ENCODE results near the gene POLR1D.

The POLR1D gene

GRCh38 chr13:27632648-27633047 lies 11.0 kb downstream of the POLR1D start:
- Histone ChIP-seq H3K4me3 (ENCODE audit: low read length) (no peak overlapping the region), H3K9ac (ENCODE audit: low read length) (no peak overlapping the region), H3K36me3 (ENCODE audit: control insufficient read depth, insufficient read depth, low read length) (no peaks in the 10 kb centered on the region), H3K4me1 (ENCODE audit: control insufficient read depth, insufficient read depth, low read length) (no peaks in the 10 kb centered on the region), H3K27me3 (ENCODE audit: control insufficient read depth, insufficient read depth, low read length) (no peaks in the 10 kb centered on the region), H3K9me3 (ENCODE audit: control insufficient read depth, low read length) (no peaks in the 10 kb centered on the region)

DNA sequence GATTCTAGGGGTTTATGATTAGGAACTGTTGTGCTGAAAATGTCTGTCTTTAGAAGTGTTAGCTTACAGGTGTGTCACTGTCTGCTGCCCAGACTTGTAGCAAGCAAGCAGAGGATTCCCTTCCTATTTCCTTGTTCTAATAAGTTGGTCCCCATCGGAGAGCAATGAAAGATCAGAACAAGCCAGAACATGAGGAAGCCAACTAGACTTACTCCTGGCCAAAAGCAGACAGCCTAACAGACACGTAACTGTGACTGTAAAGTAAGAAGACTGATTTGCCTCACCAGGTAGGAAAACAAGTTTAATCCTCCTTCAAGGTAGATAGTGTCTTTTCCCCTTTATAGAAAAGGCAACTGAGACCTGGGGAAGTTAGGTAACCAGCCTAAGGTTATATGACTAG lies 12.5 kb downstream of the POLR1D start:
- no peak overlapping the region for H3K9ac ChIP-seq (ENCODE audit: low read length)
- no peaks in the 10 kb centered on the region for H3K27me3 ChIP-seq (ENCODE audit: control insufficient read depth, insufficient read depth, low read length)
- H3K36me3 ChIP-seq (ENCODE audit: control insufficient read depth, insufficient read depth, low read length) = no peaks in the 10 kb centered on the region
- no peaks in the 10 kb centered on the region for H3K4me1 ChIP-seq (ENCODE audit: control insufficient read depth, insufficient read depth, low read length)
- H3K9me3 ChIP-seq (ENCODE audit: control insufficient read depth, low read length) = no peaks in the 10 kb centered on the region
- no peak overlapping the region for H3K4me3 ChIP-seq (ENCODE audit: low read length)

DNA sequence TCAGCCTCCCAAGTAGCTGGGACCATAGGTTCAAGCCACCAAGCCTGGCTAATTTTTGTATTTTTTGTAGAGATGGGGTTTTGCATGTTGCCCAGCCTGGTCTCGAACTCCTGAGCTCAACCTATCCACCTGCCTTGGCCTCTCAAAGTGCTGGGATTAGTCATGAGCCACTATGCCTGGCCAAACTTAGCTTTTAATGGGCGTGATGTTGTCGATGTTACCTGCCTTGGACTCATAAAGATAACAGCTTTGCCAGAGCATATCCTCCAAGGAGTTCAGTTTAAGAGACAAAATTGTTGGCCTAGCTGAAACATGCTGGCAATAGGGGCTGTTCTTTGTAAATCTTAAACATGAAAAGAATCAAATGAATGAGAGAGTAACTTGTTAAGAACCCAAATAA lies 13.1 kb downstream of the POLR1D start:
- Histone ChIP-seq H3K9ac (ENCODE audit: low read length) (no peak overlapping the region), H3K27me3 (ENCODE audit: control insufficient read depth, insufficient read depth, low read length) (no peaks in the 10 kb centered on the region), H3K36me3 (ENCODE audit: control insufficient read depth, insufficient read depth, low read length) (no peaks in the 10 kb centered on the region), H3K4me3 (ENCODE audit: low read length) (no peak overlapping the region), H3K4me1 (ENCODE audit: control insufficient read depth, insufficient read depth, low read length) (no peaks in the 10 kb centered on the region), H3K9me3 (ENCODE audit: control insufficient read depth, low read length) (no peaks in the 10 kb centered on the region)

- no peaks in the 10 kb centered on the region for H3K9me3 ChIP-seq (ENCODE audit: control insufficient read depth, low read length)
- no peaks in the 10 kb centered on the region for H3K36me3 ChIP-seq (ENCODE audit: control insufficient read depth, insufficient read depth, low read length)
- no peak overlapping the region for H3K4me3 ChIP-seq (ENCODE audit: low read length)
- H3K4me1 ChIP-seq (ENCODE audit: control insufficient read depth, insufficient read depth, low read length) = no peaks in the 10 kb centered on the region
- H3K9ac ChIP-seq (ENCODE audit: low read length) = no peak overlapping the region
- no peaks in the 10 kb centered on the region for H3K27me3 ChIP-seq (ENCODE audit: control insufficient read depth, insufficient read depth, low read length)
Observed at GRCh38 chr13:27635266-27635665, 13.6 kb downstream of the POLR1D start.

- Histone ChIP-seq H3K4me3 (ENCODE audit: low read length) (no peak overlapping the region), H3K36me3 (ENCODE audit: control insufficient read depth, insufficient read depth, low read length) (no peaks in the 10 kb centered on the region), H3K9me3 (ENCODE audit: control insufficient read depth, low read length) (no peaks in the 10 kb centered on the region), H3K9ac (ENCODE audit: low read length) (no peak overlapping the region), H3K4me1 (ENCODE audit: control insufficient read depth, insufficient read depth, low read length) (no peaks in the 10 kb centered on the region), H3K27me3 (ENCODE audit: control insufficient read depth, insufficient read depth, low read length) (no peaks in the 10 kb centered on the region)
Observed at GRCh38 chr13:27636589-27637288, 15.0 kb downstream of the POLR1D start.

GRCh38 chr13:27637289-27637626 lies 15.6 kb downstream of the POLR1D start:
- no peak overlapping the region for H3K9ac ChIP-seq (ENCODE audit: low read length)
- no peak overlapping the region for H3K4me3 ChIP-seq (ENCODE audit: low read length)
- no peaks in the 10 kb centered on the region for H3K9me3 ChIP-seq (ENCODE audit: control insufficient read depth, low read length)
- no peaks in the 10 kb centered on the region for H3K36me3 ChIP-seq (ENCODE audit: control insufficient read depth, insufficient read depth, low read length)
- H3K27me3 ChIP-seq (ENCODE audit: control insufficient read depth, insufficient read depth, low read length) = no peaks in the 10 kb centered on the region
- H3K4me1 ChIP-seq (ENCODE audit: control insufficient read depth, insufficient read depth, low read length) = no peaks in the 10 kb centered on the region

DNA sequence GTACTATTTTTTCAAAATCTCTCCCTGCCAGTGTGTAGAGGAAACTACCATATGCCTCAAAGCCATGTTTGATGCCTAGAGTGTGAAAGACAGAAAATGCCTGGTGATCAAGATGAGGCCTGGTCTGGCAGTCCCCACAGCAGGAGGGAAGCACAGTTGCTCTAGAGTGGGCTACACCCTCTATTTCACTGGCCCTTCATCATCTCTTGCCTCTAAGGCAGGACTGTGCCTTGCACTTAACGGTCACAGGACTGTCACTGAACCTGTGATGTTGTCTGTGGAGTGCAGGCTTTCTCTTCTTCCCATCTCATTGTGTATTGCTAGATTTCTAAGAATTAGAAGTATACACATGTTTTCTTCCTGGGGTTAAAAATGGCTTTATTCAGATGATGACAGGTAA lies 16.3 kb downstream of the POLR1D start:
- no peaks in the 10 kb centered on the region for H3K27me3 ChIP-seq (ENCODE audit: control insufficient read depth, insufficient read depth, low read length)
- no peaks in the 10 kb centered on the region for H3K36me3 ChIP-seq (ENCODE audit: control insufficient read depth, insufficient read depth, low read length)
- no peaks in the 10 kb centered on the region for H3K9me3 ChIP-seq (ENCODE audit: control insufficient read depth, low read length)
- no peak overlapping the region for H3K4me3 ChIP-seq (ENCODE audit: low read length)
- no peaks in the 10 kb centered on the region for H3K4me1 ChIP-seq (ENCODE audit: control insufficient read depth, insufficient read depth, low read length)
- no peak overlapping the region for H3K9ac ChIP-seq (ENCODE audit: low read length)

- Histone ChIP-seq H3K4me1 (ENCODE audit: control insufficient read depth, insufficient read depth, low read length) (peaks cover 1% of the 10 kb centered on the region), H3K9ac (ENCODE audit: low read length) (no peak overlapping the region)
Observed at GRCh38 chr13:27638521-27638920, 16.8 kb downstream of the POLR1D start.

GRCh38 chr13:27639186-27639585 lies 17.5 kb downstream of the POLR1D start:
- no peaks in the 10 kb centered on the region for H3K27me3 ChIP-seq (ENCODE audit: control insufficient read depth, insufficient read depth, low read length)
- H3K9ac ChIP-seq (ENCODE audit: low read length) = no peak overlapping the region
- H3K9me3 ChIP-seq (ENCODE audit: control insufficient read depth, low read length) = no peaks in the 10 kb centered on the region
- H3K4me1 ChIP-seq (ENCODE audit: control insufficient read depth, insufficient read depth, low read length) = peaks cover 6% of the 10 kb centered on the region
- no peaks in the 10 kb centered on the region for H3K36me3 ChIP-seq (ENCODE audit: control insufficient read depth, insufficient read depth, low read length)
- no peak overlapping the region for H3K4me3 ChIP-seq (ENCODE audit: low read length)

More at GRCh38 chr13:27638521-27638920, 16.8 kb downstream of the POLR1D start:
- no peaks in the 10 kb centered on the region for H3K36me3 ChIP-seq (ENCODE audit: control insufficient read depth, insufficient read depth, low read length)
- H3K27me3 ChIP-seq (ENCODE audit: control insufficient read depth, insufficient read depth, low read length) = no peaks in the 10 kb centered on the region
- no peak overlapping the region for H3K4me3 ChIP-seq (ENCODE audit: low read length)
- no peaks in the 10 kb centered on the region for H3K9me3 ChIP-seq (ENCODE audit: control insufficient read depth, low read length)

DNA sequence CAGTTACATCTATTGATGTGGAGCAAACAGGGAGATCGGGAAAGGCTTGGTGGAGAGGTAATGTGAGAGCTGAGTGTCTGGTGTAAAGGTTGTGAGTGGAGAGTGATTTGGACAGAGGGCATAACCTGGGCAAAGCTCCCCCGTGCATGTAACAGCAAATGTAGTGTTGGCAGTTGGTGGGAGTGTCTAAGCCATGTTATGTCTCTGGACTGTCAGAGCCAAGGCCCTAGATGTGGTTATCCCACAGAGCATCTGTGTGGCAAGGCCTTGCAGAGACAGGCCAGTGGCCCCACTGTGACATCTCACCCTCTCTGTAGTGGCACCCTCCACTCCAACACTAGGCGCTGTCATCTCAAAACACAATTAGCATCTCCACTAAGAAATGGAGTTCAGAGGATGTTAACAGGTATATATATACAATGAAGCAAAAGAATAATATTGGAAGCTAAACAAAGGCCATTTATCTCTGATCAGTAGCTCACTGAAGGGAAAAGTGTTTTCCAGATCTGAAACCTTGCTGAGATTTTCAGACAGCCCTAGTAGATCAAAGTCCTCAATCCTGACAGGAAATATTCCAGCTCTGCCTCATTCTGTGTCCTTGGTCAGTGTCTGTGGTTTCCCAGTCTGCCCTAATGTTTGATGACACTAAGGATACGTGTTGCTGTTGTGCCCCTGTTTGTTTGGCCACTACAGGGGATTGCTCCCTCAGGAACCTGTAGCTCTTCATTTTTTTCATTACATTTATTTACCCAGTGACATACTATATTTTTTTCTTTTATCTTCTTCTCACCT lies 20.2 kb downstream of the POLR1D start:
- Histone ChIP-seq H3K27me3 (ENCODE audit: control insufficient read depth, insufficient read depth, low read length) (no peaks in the 10 kb centered on the region), H3K36me3 (ENCODE audit: control insufficient read depth, insufficient read depth, low read length) (no peaks in the 10 kb centered on the region), H3K9ac (ENCODE audit: low read length) (no peak overlapping the region), H3K9me3 (ENCODE audit: control insufficient read depth, low read length) (no peaks in the 10 kb centered on the region), H3K4me1 (ENCODE audit: control insufficient read depth, insufficient read depth, low read length) (peaks cover 6% of the 10 kb centered on the region), H3K4me3 (ENCODE audit: low read length) (no peak overlapping the region)

GRCh38 chr13:27643334-27644132 lies 21.8 kb downstream of the POLR1D start:
- peaks cover 6% of the 10 kb centered on the region for H3K4me1 ChIP-seq (ENCODE audit: control insufficient read depth, insufficient read depth, low read length)

DNA sequence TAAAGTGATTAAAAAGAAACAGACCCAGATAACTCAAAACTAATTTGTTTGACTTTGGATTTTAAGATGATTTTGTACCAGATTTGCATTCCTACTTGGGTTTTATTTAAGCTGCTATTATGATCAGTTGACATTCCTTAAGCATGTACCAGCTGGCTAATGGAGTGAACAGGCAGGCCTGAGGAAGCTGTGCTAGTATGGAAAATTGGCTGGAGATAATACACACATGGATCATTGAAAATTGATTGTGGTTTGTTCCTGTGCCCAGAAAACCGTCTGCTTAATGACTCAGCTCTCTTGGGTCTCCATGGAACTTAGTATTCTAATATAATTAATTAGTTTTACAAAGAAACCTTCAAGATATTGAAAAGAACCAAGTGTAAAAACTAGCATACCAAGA lies 22.6 kb downstream of the POLR1D start:
- Histone ChIP-seq H3K9ac (ENCODE audit: low read length) (no peak overlapping the region), H3K4me1 (ENCODE audit: control insufficient read depth, insufficient read depth, low read length) (peaks cover 6% of the 10 kb centered on the region), H3K4me3 (ENCODE audit: low read length) (no peak overlapping the region), H3K36me3 (ENCODE audit: control insufficient read depth, insufficient read depth, low read length) (no peaks in the 10 kb centered on the region), H3K27me3 (ENCODE audit: control insufficient read depth, insufficient read depth, low read length) (no peaks in the 10 kb centered on the region), H3K9me3 (ENCODE audit: control insufficient read depth, low read length) (no peaks in the 10 kb centered on the region)

More at GRCh38 chr13:27643334-27644132, 21.8 kb downstream of the POLR1D start:
- H3K27me3 ChIP-seq (ENCODE audit: control insufficient read depth, insufficient read depth, low read length) = no peaks in the 10 kb centered on the region
- no peak overlapping the region for H3K4me3 ChIP-seq (ENCODE audit: low read length)
- H3K36me3 ChIP-seq (ENCODE audit: control insufficient read depth, insufficient read depth, low read length) = no peaks in the 10 kb centered on the region
- H3K9me3 ChIP-seq (ENCODE audit: control insufficient read depth, low read length) = no peaks in the 10 kb centered on the region
- H3K9ac ChIP-seq (ENCODE audit: low read length) = no peak overlapping the region
